SW480 (cell line): ENCODE results near the gene GPR107.

ENCODE experiments used
- DNase-seq: peaks from one replicate; pipeline ENCODE4 v3.0.0-alpha.2; 2016; ENCODE audit warnings: low spot score

GPR107 gene

GRCh38 chr9:130159915-130160670 lies 106.4 kb downstream of the GPR107 start:
- DNase-seq: no peak

GRCh38 chr9:130160862-130161470 lies 107.3 kb downstream of the GPR107 start:
- DNase-seq: no peak

- no peak for DNase-seq
Observed at GRCh38 chr9:130165579-130165978, 111.9 kb downstream of the GPR107 start.

- DNase-seq: no peak
Observed at GRCh38 chr9:130166399-130166798, 112.7 kb downstream of the GPR107 start.

GRCh38 chr9:130167927-130168326 lies 114.2 kb downstream of the GPR107 start:
- DNase-seq: no peak

- DNase-seq: no peak
Observed at GRCh38 chr9:130171226-130172148, 117.8 kb downstream of the GPR107 start.

- DNase-seq: peak; percentile 67
Observed at GRCh38 chr9:130172161-130172857, 118.6 kb downstream of the GPR107 start, which contains the start of gene NCS1. TSS of gene NCS1 (plus strand) at chr9:130172404. CDS start at chr9:130172664, 260 bp downstream.

- DNase-seq: no peak
Observed at GRCh38 chr9:130172858-130173665, 119.4 kb downstream of the GPR107 start.

GRCh38 chr9:130173666-130173983 lies 119.9 kb downstream of the GPR107 start:
- no peak for DNase-seq

- no peak for DNase-seq
Observed at GRCh38 chr9:130174025-130174424, 120.3 kb downstream of the GPR107 start.

GRCh38 chr9:130174920-130175321 lies 121.2 kb downstream of the GPR107 start:
- DNase-seq: no peak

- no peak for DNase-seq
Observed at GRCh38 chr9:130175355-130175754, 121.6 kb downstream of the GPR107 start.

- no peak for DNase-seq
Observed at GRCh38 chr9:130176760-130177159, 123.1 kb downstream of the GPR107 start.

- DNase-seq: no peak
Observed at GRCh38 chr9:130177898-130178805, 124.4 kb downstream of the GPR107 start.

GRCh38 chr9:130179331-130179907 lies 125.7 kb downstream of the GPR107 start:
- no peak for DNase-seq

- DNase-seq: no peak
Observed at GRCh38 chr9:130180516-130180915, 126.8 kb downstream of the GPR107 start.

- DNase-seq: no peak
Observed at GRCh38 chr9:130181678-130182380, 128.1 kb downstream of the GPR107 start.

- no peak for DNase-seq
Observed at GRCh38 chr9:130182381-130182909, 128.7 kb downstream of the GPR107 start.
